Measurements from ENCODE around the gene CENPN.

DNA sequence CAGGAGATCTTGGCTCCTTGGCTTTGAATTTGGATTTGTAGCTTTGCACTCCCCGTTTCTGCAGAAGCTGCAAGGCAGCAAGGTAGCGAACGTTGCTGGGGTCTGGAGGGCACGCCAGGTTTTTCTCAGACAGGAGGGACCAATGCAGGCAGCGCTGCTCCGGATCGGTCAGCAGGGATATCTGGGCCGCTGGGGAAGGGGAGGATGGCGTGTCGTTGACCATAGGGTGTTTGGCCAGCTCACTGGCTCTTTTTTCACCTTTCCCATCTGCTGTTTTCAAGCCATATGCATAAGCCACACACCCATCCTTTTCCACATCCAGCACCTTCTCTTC, 54.3 kb downstream of the CENPN start:
- no peak for TF ChIP-seq ESRRG (CRISPR knock-in tag; IDR thresholded peaks at IDR 0.05)
- no peak for TF ChIP-seq RARB (CRISPR knock-in tag; IDR thresholded peaks at IDR 0.05)
- no peak for TF ChIP-seq CSDC2 (CRISPR knock-in tag; IDR thresholded peaks at IDR 0.05)
- no peak for TF ChIP-seq PATZ1 (CRISPR knock-in tag; IDR thresholded peaks at IDR 0.05; ENCODE audit: borderline replicate concordance)
- no peak for TF ChIP-seq PPARA (CRISPR knock-in tag; IDR thresholded peaks at IDR 0.05; ENCODE audit: borderline replicate concordance)
- TF ChIP-seq ARNTL (CRISPR knock-in tag; IDR thresholded peaks at IDR 0.05; ENCODE audit: borderline replicate concordance, low read depth): no peak
- no peak for TF ChIP-seq OSR1 (CRISPR knock-in tag; IDR thresholded peaks at IDR 0.05)
- TF ChIP-seq ZNF565 (CRISPR knock-in tag; conservative IDR thresholded peaks at IDR 0.05; ENCODE audit: low read depth): no peak
- TF ChIP-seq CREB5 (CRISPR knock-in tag; IDR thresholded peaks at IDR 0.05; ENCODE audit: low read depth): no peak
- TF ChIP-seq TCF4 (CRISPR knock-in tag; IDR thresholded peaks at IDR 0.05; ENCODE audit: borderline replicate concordance): no peak
- no peak for TF ChIP-seq ZFP30 (CRISPR knock-in tag; IDR thresholded peaks at IDR 0.05)
- TF ChIP-seq ZFP3 (CRISPR knock-in tag; IDR thresholded peaks at IDR 0.05): no peak
- TF ChIP-seq SNAI2 (CRISPR knock-in tag; IDR thresholded peaks at IDR 0.05): no peak
